Iris pigment epithelial cell (primary cell): ENCODE results near the gene ASPDH.
"Not testable (repeated sequence)": the region's sequence is repeated elsewhere in the genome, so short reads cannot be mapped to it uniquely, and the experiment has no call there.

Experiments
- DNase-seq: peaks from one replicate; pipeline ENCODE4 v3.0.0-alpha.2; 2011; ENCODE audit warnings: low read depth

ASPDH gene

DNA sequence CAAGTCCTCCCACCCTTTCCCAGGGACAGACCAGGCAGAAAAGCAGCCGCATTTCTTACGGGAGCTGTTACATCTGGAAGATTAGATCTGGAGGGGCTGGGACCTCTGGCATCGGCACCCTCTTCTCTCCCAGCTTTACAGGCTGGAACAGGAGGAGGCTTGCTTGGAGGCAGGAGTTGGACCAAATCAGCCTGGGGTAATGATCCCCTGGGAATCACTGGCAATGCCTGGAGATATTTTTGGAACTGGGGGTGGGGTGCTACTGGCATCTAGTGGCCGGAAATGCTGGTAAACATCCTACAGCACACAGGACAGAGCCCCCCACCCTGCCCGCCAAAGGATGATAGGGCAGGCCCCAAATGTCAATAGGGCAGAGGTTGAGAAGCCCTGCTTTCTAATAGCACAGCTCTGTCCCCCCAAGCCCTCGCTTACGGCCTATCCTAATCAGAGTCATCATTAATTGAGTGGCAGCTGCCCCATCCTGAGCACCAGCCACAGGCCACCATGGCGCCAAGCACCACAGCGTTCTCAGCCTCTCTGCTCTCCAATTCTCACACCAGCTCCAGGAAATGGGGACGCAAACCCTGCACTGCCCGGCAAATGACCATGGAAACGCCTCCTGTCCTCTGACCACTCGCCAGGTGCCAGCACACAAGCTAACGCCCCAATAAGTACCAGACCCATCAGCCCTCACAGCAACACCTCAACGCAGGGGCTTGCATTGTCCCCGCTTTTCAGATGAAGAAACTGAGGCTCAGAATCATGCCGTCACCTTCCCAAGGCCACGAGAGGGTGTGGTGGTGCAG, 33.9 kb upstream of the ASPDH start:
- no peak for DNase-seq

- no peak for DNase-seq
These were observed 33.0 kb upstream of the ASPDH start for GRCh38 chr19:50546527-50547221.

DNA sequence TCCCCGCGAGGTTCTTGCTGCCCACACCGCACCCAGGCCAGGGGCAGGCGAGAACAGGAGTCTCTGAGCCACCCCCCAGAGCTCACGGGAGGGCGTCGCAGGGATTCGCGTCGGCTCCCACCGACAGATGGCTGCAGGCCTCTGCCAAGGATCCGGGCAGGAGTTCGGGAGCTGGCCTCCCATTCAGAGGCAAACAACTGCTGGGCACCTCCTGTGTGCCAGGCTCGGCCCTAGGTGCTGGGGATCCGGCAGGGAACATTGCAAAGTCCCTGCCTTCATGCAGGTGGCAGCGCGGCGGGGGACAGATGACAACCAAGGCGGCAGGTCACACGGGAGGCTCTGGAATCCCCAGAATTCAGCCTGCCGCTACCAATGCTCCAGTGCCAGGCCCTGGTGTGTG, 29.2 kb upstream of the ASPDH start:
- no peak for DNase-seq

DNA sequence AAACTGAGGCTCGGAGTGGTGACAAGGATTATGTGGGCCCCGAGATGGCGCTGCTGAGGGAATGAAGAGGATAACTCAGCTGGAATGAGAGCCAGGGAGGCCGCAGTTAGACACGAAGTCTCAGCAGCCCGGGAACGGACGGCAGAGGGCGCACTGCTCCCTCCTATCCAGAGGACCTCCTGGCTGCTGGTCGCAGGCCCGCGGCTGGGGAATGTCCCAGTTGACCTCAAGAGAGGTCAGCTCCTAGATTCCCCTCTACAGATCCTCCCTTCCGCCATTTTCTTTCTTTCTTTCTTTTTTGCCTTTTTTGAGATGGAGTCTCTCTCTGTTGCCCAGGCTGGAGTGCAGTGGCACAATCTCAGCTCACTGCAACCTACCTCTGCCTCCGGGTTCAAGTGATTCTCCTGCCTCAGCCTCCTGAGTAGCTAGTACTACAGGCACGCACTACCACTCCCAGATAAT, 24.1 kb upstream of the ASPDH start:
- peak; percentile 83 for DNase-seq

DNA sequence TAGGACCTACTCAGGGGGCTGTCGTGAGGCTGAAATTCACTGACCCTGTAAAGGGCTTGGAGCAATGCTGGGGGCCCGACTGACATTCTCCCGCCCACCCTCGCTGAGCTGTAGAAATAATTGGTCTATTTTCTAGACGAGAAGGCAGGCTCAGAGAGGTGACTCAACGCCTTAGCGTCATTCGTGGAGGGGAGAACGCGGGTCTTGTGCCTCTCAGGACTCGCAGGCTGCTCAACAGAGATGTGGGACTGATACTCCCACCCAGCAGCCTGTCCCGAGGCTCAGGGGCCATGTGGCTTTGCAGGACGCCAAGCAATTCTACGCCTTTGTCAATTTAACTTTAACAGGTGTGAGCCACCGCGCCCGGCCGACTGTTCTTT, 23.6 kb upstream of the ASPDH start:
- no peak for DNase-seq

GRCh38 chr19:50536662-50537305, 23.1 kb upstream of the ASPDH start:
- DNase-seq = no peak

DNA sequence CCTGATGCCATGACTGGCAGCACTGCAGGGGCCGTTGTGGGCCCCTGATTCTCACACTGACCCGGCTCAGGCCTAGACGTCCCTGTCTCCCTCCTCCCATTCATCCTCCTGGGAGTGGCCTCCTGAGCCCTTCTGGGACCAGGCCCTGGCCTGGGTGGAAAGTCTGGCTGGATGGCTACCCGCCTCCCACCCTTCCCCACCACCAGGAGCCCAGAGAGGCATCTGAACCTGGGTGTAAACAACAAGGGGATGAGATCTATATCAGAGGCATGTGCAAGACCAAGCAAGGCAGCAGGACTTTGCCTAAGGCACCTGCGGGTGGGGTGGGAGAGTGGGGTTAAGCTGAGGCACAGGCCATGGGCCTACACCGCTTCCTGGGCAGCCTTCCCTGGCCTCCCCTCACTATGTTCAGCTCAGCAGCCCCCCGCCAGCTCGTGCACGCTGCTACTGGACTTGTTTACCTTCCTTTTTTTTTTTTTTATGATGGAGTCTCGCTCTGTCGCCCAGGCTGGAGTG, 22.0 kb upstream of the ASPDH start:
- no peak for DNase-seq

GRCh38 chr19:50534478-50534877, 20.8 kb upstream of the ASPDH start:
- no peak for DNase-seq

DNA sequence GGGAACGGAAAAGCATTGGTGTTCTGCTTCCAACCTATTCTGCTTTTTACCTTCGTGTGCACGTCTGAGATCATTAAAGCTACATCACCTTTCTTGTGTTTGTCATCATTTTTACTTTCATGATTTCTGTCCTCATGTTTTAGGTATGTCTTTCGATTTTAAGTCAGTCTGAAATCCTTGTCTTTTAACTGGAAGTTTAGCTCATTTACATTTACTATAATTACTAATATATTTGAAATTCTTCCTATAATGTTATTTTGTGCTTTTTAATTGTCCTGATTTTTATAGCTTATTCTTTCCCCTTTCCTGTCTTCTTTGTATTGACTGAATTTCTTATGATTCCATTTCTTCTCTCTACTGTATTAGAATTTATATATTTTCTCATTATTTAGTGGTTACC, 19.2 kb upstream of the ASPDH start:
- DNase-seq = no peak

- no peak for DNase-seq
These were observed 17.5 kb upstream of the ASPDH start for GRCh38 chr19:50531171-50531612.

- not testable (repeated sequence) for DNase-seq
These were observed 14.3 kb upstream of the ASPDH start for GRCh38 chr19:50528052-50528451.

DNA sequence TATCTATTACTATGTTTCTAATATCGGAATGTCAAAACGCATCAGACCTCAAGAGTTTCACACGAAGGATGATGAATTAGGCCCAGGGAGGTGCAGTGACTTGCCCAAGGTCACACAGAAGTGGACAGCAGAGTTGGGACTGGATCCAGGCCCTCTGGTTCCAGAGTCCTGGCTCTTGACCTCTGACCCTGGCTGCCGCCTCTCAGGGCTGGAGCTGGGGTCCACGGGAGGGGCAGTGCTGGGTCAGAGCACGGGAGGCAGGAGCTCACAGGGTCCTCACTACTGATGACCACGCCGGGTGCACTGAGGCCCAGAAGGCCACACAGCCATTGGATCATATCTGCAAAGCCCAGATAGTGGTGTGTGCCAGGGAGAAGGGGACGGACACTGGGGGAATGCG, 9.2 kb upstream of the ASPDH start:
- no peak for DNase-seq

- no peak for DNase-seq
These were observed 7.2 kb upstream of the ASPDH start for GRCh38 chr19:50520822-50521465.

- no peak for DNase-seq
These were observed 5.4 kb upstream of the ASPDH start for GRCh38 chr19:50519006-50519575.

DNA sequence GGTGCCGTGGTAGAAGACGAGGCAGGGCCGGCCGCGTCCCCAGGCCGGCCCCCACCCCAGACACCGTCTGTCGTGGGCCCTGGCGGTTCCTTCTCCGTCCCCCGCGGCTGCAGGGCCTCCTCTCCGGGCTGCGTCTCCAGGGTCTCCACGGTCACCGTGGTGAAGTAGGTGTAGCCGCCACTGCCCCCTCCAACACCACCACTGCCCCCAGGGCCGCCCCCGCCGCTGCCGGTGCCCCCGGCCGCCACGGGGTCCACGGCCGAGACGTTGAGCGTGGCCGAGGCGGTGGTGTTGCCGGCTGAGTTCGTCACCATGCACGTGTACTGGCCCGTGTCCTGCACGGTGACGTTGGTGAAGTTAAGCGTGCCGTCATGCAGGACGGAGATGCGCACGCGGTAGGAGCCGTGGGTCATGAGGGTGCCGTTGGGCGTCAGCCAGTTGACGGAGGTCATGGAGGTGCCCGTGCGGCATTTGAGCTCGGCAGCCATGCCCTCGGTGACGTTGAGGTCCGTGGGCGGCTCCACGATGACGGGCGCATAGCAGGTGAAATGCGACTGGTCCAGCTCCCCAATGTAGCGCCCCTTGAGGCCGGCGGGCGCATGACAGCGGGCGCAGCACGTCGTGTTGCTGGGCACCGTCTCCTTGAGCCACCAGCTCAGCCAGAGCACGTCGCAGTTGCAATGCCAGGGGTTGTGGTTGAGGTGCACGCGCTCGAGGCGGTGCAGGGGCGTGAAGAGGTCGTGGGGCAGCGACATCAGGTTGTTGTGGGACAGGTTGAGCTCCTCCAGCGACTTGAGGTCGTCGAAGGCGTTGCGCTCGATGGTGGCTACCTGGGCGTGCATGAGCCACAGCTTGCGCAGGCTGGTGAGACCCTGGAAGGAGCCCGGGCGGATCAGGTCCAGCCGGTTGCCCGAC, 4.6 kb upstream of the ASPDH start:
- DNase-seq = no peak

DNA sequence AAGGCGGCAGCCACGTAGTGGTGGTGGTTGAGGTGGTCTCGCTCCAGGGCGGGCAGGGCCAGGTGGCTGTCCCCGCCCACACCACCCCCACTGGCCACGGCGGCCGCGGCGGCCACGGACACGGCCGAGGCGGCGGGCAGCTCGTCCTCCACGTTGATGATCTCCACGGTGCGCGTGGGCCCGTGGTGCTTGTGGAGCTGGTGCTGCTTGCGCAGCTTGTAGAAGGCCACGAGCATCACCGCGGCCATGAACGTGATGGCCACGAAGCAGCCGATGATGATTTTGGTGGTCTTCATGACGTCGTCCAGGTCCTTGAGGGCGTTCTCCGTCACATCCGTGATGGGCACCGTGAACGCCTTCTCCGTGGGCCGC, 4.0 kb upstream of the ASPDH start:
- no peak for DNase-seq

GRCh38 chr19:50516964-50517703, 3.4 kb upstream of the ASPDH start:
- DNase-seq = no peak

DNA sequence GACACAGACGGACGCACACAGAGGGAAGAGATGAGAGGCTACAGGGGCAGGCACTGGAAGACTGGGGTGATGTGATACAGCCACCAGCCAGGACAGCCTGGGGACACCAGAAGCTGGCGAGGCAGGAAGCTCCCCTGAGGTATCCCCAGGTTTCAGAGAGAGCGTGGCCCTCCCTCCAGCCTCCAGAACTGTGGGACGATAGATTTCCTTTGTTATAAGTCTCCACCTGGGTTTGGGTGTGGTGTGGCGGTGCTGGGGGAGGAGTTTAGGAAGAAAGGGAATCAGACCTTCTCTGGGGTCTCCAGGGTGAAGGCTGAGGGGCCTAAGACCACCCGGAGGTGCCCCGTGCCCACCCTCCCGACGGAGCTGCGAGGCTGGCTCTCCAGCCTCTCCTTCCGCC, 2.7 kb upstream of the ASPDH start:
- no peak for DNase-seq

DNA sequence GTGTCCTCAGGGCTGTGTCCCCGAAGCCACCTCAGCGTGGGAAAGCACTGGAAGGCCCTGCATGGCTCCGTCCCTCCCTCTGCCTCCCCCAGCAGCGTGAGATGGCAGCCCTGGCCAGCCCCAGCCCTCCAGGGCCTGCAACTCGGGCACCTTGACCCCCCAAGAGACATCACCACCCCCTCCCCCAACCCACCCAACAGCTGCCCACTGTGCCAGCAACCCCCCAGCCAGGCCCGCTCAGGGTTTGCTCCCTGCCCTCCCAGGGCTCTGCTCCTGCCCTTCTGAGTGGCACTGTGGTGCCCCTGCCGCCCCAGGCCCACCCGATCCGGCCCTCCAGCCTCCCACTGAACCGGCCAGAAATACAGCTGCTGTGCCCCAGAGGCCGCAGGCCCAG, 1.5 kb upstream of the ASPDH start:
- no peak for DNase-seq
